Ramos (cell line): ENCODE data around the gene CACNA2D3.

Experiments
- in situ Hi-C: fragments of 300-500 bp; cut with MboI; formaldehyde crosslinking; loops from one replicate; pipeline ENCODE4 v1.14.3; 2022; ENCODE audit warnings: low sequenced_read_pairs; ENCODE audit not compliant: unreplicated experiment

The CACNA2D3 gene

GRCh38 chr3:54259636-54260035 lies 137.3 kb downstream of the CACNA2D3 start:
- in situ Hi-C loops: no loop called here

GRCh38 chr3:54261141-54261540 lies 138.8 kb downstream of the CACNA2D3 start:
- in situ Hi-C loops: no loop called here

- in situ Hi-C loops: no loop called here
Observed at GRCh38 chr3:54262541-54262940, 140.2 kb downstream of the CACNA2D3 start.

GRCh38 chr3:54262946-54263345 lies 140.6 kb downstream of the CACNA2D3 start:
- in situ Hi-C loops: no loop called here

- in situ Hi-C loops: no loop called here
Observed at GRCh38 chr3:54264050-54264449, 141.7 kb downstream of the CACNA2D3 start.

- in situ Hi-C loops: no loop called here
Observed at GRCh38 chr3:54270816-54271526, 148.6 kb downstream of the CACNA2D3 start.

GRCh38 chr3:54273791-54274190 lies 151.4 kb downstream of the CACNA2D3 start:
- in situ Hi-C loops: no loop called here

- in situ Hi-C loops: no loop called here
Observed at GRCh38 chr3:54274607-54275006, 152.3 kb downstream of the CACNA2D3 start.

GRCh38 chr3:54279005-54279583 lies 156.7 kb downstream of the CACNA2D3 start:
- in situ Hi-C loops: no loop called here

GRCh38 chr3:54283470-54283869 lies 161.1 kb downstream of the CACNA2D3 start:
- in situ Hi-C loops: no loop called here

GRCh38 chr3:54294214-54294613 lies 171.9 kb downstream of the CACNA2D3 start:
- in situ Hi-C loops: no loop called here

GRCh38 chr3:54296531-54296930 lies 174.2 kb downstream of the CACNA2D3 start:
- in situ Hi-C loops: no loop called here

GRCh38 chr3:54299169-54299935 lies 177.0 kb downstream of the CACNA2D3 start:
- in situ Hi-C loops: no loop called here

- in situ Hi-C loops: no loop called here
Observed at GRCh38 chr3:54303517-54304375, 181.4 kb downstream of the CACNA2D3 start.

GRCh38 chr3:54304877-54305276 lies 182.5 kb downstream of the CACNA2D3 start:
- in situ Hi-C loops: no loop called here

GRCh38 chr3:54305409-54306099 lies 183.2 kb downstream of the CACNA2D3 start:
- in situ Hi-C loops: no loop called here

- in situ Hi-C loops: no loop called here
Observed at GRCh38 chr3:54307566-54308180, 185.3 kb downstream of the CACNA2D3 start.

- in situ Hi-C loops: no loop called here
Observed at GRCh38 chr3:54309601-54310000, 187.2 kb downstream of the CACNA2D3 start.

- in situ Hi-C loops: no loop called here
Observed at GRCh38 chr3:54311211-54311747, 188.9 kb downstream of the CACNA2D3 start.
